Muscle layer of colon (tissue), 2 donors: ENCODE results near the gene PHOSPHO2.

Source experiments
- H3K27ac ChIP-seq: one replicate; pipeline ENCODE4 v1.7.0; 2013; ENCODE audit warnings: low read depth, mild to moderate bottlenecking, low read length, moderate library complexity
- H3K27me3 ChIP-seq, 2 donors: one replicate each; pipeline ENCODE4 v1.7.0; 2013; ENCODE audit warnings: low read length in 2 of 2, mild to moderate bottlenecking in 2 of 2; ENCODE audit not compliant: insufficient read depth in 2 of 2, control insufficient read depth in 1 of 2
- H3K36me3 ChIP-seq: one replicate; pipeline ENCODE4 v1.7.0; 2013; ENCODE audit warnings: mild to moderate bottlenecking, low read length; ENCODE audit not compliant: insufficient read depth
- H3K4me1 ChIP-seq: one replicate; pipeline ENCODE4 v1.7.0; 2013; ENCODE audit warnings: mild to moderate bottlenecking, low read length; ENCODE audit not compliant: insufficient read depth
- H3K4me3 ChIP-seq, 2 donors: one replicate each; pipeline ENCODE4 v1.7.0; 2013; ENCODE audit warnings: low read length in 2 of 2, low read depth in 1 of 2, mild to moderate bottlenecking in 1 of 2, moderate library complexity in 1 of 2
- H3K9ac ChIP-seq: one replicate; pipeline ENCODE4 v1.7.0; 2013; ENCODE audit warnings: low read length
- H3K9me3 ChIP-seq: one replicate; pipeline ENCODE4 v1.7.0; 2013; ENCODE audit warnings: mild to moderate bottlenecking, low read length
- donor health status: abdominal sarcoma.
- donor health status: Adenocarcinoma of cecum.

The PHOSPHO2 gene

DNA sequence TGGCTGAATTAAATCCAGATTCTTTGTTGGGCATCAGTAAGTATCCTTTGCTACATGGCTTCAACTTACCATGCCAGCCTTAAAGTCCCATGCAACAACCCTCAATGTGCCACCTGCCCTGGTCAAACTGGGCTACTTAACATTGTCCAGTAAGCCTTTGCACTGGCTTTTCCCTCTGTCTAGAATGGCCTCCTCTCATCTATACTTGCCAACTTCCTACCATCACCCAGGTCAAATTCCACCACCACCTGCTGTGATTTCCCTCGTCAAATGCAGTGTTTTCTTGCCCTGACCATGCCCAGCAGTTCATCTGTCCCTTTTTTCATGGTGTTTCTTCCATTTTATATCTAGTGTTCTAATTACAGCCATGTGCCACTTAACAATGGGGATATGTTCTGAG lies 45.1 kb downstream of the PHOSPHO2 start:
- no peaks in the 10 kb centered on the region for H3K36me3 ChIP-seq
- peaks cover 7% of the 10 kb centered on the region for H3K4me1 ChIP-seq
- no peak overlapping the region for H3K27ac ChIP-seq
- H3K4me3 ChIP-seq = no peak overlapping the region
- no peaks in the 10 kb centered on the region for H3K9me3 ChIP-seq
- no peaks in the 10 kb centered on the region for H3K27me3 ChIP-seq
- no peak overlapping the region for H3K9ac ChIP-seq

DNA sequence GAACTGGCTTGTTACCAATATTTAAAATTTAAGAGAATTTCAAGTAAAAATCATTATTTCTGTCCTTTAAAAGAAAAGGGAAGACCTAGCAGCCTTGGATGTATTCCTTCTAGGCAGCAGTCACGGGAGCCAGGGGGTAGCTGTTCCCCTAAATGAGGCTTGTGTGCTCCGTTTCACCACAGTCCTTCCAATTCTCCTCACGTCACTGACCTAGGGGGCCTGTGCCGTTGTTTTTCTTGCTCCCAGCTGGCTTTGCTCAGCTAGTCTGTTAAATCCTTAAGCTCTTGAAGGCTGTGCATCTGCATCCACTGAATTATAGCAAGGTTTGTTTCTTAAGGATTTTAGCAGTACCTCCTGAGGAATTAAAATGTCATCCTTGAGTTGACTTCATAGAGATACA lies 49.3 kb downstream of the PHOSPHO2 start:
- Histone ChIP-seq H3K4me3 (no peak overlapping the region), H3K27ac (no peak overlapping the region), H3K27me3 (no peaks in the 10 kb centered on the region), H3K4me1 (peaks cover 7% of the 10 kb centered on the region), H3K9ac (no peak overlapping the region), H3K9me3 (no peaks in the 10 kb centered on the region), H3K36me3 (peaks cover 13% of the 10 kb centered on the region)

DNA sequence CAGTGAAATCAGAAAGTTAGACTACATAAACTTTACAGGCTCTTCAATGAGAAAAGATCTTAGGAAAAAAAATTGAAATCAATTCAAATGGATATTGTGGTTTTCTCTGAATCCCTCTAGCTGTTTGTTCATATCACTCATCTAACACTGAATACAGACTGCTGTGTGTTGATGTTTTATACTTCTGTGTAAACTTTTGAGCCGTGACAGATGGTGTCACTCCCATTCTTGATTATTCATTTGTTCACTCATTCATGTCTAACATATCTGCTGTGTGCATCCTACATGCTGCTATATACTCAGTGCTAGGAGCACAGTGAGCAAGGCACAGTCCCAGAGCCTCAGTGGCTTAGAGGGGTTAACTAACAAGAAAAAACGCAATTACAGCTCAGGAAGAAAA lies 52.0 kb downstream of the PHOSPHO2 start:
- H3K27me3 ChIP-seq = no peaks in the 10 kb centered on the region
- no peaks in the 10 kb centered on the region for H3K4me1 ChIP-seq
- H3K9ac ChIP-seq = no peak overlapping the region
- peaks cover 19% of the 10 kb centered on the region for H3K36me3 ChIP-seq
- no peak overlapping the region for H3K4me3 ChIP-seq
- no peaks in the 10 kb centered on the region for H3K9me3 ChIP-seq
- no peak overlapping the region for H3K27ac ChIP-seq

GRCh38 chr2:169748319-169748718 lies 54.0 kb downstream of the PHOSPHO2 start:
- Histone ChIP-seq H3K36me3 (peaks cover 19% of the 10 kb centered on the region), H3K4me3 (no peak overlapping the region), H3K27me3 (no peaks in the 10 kb centered on the region), H3K27ac (no peak overlapping the region), H3K9me3 (no peaks in the 10 kb centered on the region), H3K4me1 (no peaks in the 10 kb centered on the region), H3K9ac (no peak overlapping the region)
